GM13977 (cell line): ENCODE data around the gene EBF4.

ENCODE experiments used
- DNase-seq: peaks from one replicate; pipeline ENCODE4 v3.0.0; 2012; ENCODE audit warnings: low spot score
- in situ Hi-C: fragments of 300-500 bp; cut with MboI; formaldehyde crosslinking; loops from one replicate; pipeline ENCODE4 v1.12.0; 2022; ENCODE audit warnings: low sequenced_read_pairs, low pct_unique_long_range_greater_than_20kb, mixed read lengths, inconsistent platforms; ENCODE audit not compliant: unreplicated experiment
- TF ChIP-seq, protein P1 (sequence below): IDR thresholded peaks from 2 replicates; pipeline ENCODE4 v1.5.1; 2012; ENCODE audit warnings: mild to moderate bottlenecking, control low read depth; ENCODE audit not compliant: insufficient read depth; ENCODE audit errors: extremely low read depth, missing control alignments

EBF4 gene

GRCh38 chr20:2734899-2735298, 42.3 kb downstream of the EBF4 start:
- in situ Hi-C loops, result no loop called here
- TF ChIP-seq, protein P1, sequence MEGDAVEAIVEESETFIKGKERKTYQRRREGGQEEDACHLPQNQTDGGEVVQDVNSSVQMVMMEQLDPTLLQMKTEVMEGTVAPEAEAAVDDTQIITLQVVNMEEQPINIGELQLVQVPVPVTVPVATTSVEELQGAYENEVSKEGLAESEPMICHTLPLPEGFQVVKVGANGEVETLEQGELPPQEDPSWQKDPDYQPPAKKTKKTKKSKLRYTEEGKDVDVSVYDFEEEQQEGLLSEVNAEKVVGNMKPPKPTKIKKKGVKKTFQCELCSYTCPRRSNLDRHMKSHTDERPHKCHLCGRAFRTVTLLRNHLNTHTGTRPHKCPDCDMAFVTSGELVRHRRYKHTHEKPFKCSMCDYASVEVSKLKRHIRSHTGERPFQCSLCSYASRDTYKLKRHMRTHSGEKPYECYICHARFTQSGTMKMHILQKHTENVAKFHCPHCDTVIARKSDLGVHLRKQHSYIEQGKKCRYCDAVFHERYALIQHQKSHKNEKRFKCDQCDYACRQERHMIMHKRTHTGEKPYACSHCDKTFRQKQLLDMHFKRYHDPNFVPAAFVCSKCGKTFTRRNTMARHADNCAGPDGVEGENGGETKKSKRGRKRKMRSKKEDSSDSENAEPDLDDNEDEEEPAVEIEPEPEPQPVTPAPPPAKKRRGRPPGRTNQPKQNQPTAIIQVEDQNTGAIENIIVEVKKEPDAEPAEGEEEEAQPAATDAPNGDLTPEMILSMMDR, result no peak
- DNase-seq, result no peak

DNA sequence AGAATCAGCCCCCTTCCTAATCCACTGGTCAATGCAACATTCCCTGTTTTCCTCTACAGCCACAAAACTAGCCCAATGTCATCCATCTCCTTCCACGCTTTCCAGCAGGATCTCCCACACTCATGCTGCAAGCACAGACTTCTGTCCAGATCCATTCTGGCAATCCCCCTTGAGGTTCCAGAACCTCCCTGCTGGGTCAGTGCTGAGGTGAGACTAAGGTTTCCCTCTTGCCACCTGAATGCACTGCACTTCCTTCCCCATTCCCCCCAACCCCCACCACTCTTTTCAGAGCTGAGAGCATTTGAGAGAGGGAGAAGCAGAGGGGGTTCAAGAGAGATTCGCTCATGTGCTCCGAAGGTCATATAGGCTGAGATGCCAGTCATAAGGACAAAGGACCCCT, 43.9 kb downstream of the EBF4 start:
- TF ChIP-seq, protein P1, result no peak
- in situ Hi-C loops, result no loop called here
- no peak for DNase-seq

- in situ Hi-C loops, result no loop called here
- no peak for DNase-seq
- TF ChIP-seq, protein P1, result no peak
Measured at GRCh38 chr20:2738331-2739041, 45.9 kb downstream of the EBF4 start.

- DNase-seq, result no peak
- in situ Hi-C loops, result no loop called here
- TF ChIP-seq, protein P1, result no peak
Measured at GRCh38 chr20:2739042-2739398, 46.4 kb downstream of the EBF4 start.

DNA sequence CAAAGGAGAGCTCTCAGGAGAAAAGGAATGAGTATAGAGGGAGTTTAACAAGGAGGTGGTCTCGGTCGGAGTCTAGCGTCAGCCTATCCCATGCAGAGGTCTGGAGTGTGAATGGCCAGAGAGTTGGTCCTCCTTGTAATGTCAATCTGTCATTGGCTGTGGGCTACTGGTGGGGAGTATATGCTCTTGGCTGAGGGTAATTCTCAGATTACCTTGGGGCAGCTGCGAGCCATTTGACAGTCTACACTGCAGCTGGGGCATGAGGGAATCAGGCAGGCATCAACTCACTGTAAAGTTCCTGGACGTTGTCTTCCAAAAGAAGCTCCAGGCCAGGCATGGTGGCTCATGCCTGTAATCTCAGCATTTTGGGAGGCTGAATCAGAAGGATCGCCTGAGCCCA, 48.1 kb downstream of the EBF4 start:
- DNase-seq, result no peak
- TF ChIP-seq, protein P1, result no peak
- in situ Hi-C loops, result no loop called here

DNA sequence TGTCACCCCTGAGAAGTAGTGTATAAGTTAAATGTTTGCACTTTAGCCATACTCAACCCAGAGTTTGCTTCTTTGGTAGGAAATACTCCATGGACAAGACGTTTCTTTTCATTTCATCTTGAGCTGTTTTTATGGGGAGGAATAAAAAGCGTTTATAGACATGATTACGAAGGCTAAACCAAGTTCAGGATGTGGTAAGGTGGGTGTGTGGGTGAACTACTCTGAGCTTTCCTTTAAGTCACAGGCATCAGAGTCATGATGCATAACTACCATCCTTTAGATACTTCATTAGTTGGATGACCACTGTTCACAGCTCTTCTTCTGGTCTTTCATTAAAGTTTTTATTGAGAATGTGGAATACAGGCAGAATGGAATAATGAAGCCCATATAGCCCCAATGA, 48.9 kb downstream of the EBF4 start:
- no peak for DNase-seq
- TF ChIP-seq, protein P1, result no peak
- in situ Hi-C loops, result no loop called here
